ENCODE results near the gene FAM170B.

GRCh38 chr10:49134327-49134726, 506 bp upstream of the FAM170B start:
- no peak for TF ChIP-seq CTCF (IDR thresholded peaks at IDR 0.05)
- TF ChIP-seq EP300 (IDR thresholded peaks at IDR 0.05) = no peak
